Heart left ventricle (tissue), 13 donors: ENCODE data around the gene KISS1R.

Source experiments
- POLR2A ChIP-seq, 2 donors: fragments of 450-650 bp; IDR thresholded peaks; one replicate each; pipeline ENCODE4 v1.6.1; 2017; ENCODE audit warnings: antibody characterized with exemption in 2 of 2, mild to moderate bottlenecking in 2 of 2, moderate library complexity in 2 of 2
- TF ChIP-seq, protein P1 (sequence below), 12 donors: fragments of 200-600 bp; sonication (generic) in 4 of 12; IDR thresholded peaks; one replicate each; pipeline versions ENCODE4 v1.5.0 to v1.8.0; 2018 to 2022; ENCODE audit warnings: antibody characterized with exemption in 12 of 12, mild to moderate bottlenecking in 5 of 12
- donor health status: ischemic (EF 13 %, LVEDD 7.1; RV severe dilation, severe dysfunction).
- donor health status: DM: no; HTN: yes; CAD: no.
- donor health status: DM: no; HTN: no; CAD: no.
- donor health status: ischemic (EF 25% LVEDD 6.9; RV normal size, moderate dysfunction).
- donor health status: ischemic (EF 25% LVEDD 5.7; RV mildly dilated, moderate dysfunction).
- donor health status: ischemic (EF 35%, LVEDD 5.7; RV mildly dilated, moderate dysfunction).
- donor health status: nonischemic (EF 11% LVEDD 7.7; RV severe dilation, severe dysfunction).
- donor health status: DM: yes; HTN: yes; CAD: no.
- donor health status: PGD.
- donor health status: ischemic (EF 29% LVEDD 5.4; RV normal size, mild dysfunction).
- donor health status: nonischemic (EF 23%, LVEDD 6.1; RV moderate dilation, normal function).

DNA sequence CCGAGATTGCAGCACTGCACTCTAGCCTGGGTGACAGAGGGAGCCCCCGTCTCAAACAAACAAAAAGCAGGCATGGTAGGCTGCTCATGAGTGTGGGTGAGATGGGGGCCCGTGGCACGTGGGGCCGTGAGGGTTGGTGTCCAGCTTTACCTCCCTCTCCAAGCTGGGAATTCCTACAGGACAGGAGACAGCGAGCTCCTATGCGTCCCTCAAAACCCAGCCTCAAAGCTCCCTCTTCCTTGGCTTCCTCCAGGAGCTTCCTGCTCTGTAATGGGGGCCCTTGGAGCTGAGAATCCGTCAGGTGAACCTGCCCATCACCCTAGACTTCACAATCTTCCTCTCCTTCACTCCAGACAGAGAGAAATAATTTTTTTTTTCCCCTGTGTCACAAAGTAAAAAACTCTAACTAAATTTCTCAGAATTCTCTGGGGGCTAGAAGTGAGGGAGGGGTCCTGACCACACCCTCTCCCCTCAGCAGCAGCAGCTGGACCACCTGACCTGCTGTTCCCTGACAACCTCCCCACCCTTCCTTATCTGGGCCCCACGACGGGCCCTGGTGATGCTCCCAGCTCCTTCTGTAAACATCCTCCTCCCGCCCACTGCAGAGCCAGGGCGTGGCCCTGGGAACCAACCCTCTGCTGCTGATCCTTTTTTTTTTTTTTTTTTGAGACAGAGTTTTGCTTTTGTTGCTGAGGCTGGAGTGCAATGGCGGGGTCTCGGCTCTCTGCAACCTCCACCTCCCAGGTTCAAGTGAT is 44.9 kb downstream of the KISS1R start:
- TF ChIP-seq, protein P1, sequence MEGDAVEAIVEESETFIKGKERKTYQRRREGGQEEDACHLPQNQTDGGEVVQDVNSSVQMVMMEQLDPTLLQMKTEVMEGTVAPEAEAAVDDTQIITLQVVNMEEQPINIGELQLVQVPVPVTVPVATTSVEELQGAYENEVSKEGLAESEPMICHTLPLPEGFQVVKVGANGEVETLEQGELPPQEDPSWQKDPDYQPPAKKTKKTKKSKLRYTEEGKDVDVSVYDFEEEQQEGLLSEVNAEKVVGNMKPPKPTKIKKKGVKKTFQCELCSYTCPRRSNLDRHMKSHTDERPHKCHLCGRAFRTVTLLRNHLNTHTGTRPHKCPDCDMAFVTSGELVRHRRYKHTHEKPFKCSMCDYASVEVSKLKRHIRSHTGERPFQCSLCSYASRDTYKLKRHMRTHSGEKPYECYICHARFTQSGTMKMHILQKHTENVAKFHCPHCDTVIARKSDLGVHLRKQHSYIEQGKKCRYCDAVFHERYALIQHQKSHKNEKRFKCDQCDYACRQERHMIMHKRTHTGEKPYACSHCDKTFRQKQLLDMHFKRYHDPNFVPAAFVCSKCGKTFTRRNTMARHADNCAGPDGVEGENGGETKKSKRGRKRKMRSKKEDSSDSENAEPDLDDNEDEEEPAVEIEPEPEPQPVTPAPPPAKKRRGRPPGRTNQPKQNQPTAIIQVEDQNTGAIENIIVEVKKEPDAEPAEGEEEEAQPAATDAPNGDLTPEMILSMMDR (IDR thresholded peaks at IDR 0.05): no peak
- TF ChIP-seq POLR2A (IDR thresholded peaks at IDR 0.05): no peak
